Naive B cell (primary cell): Measurements from ENCODE around the gene SLC4A2. TPM values are rescaled to one million over a fixed set of nuclear protein-coding genes. Genes with fewer than 3 reads are reported as not detected.

Source experiments
- ATAC-seq, 2 donors: fragments of 150-1000 bp; cut with Tn5 transposase; 2 replicates each; pipeline ENCODE4 v1.10.0; 2021; ENCODE audit warnings: low read depth in 2 of 2, mild to moderate bottlenecking in 2 of 2, moderate library complexity in 2 of 2
- DNase-seq: peaks from one replicate; pipeline ENCODE4 v3.0.0; 2022
- H3K27ac Mint-ChIP-seq, 6 donors: one replicate each; pipeline ENCODE4 v1.8.0; 2020 to 2022; ENCODE audit warnings: mild to moderate bottlenecking in 6 of 6, mixed read lengths in 6 of 6, moderate library complexity in 5 of 6, inconsistent platforms in 2 of 6
- H3K27me3 Mint-ChIP-seq, 3 donors: one replicate each; pipeline ENCODE4 v1.8.0; 2021 to 2022; ENCODE audit warnings: mixed read lengths in 3 of 3, mild to moderate bottlenecking in 1 of 3
- H3K36me3 Mint-ChIP-seq, 2 donors: one replicate each; pipeline ENCODE4 v1.8.0; 2020 to 2022; ENCODE audit warnings: mixed read lengths in 2 of 2, inconsistent platforms in 1 of 2, mild to moderate bottlenecking in 1 of 2
- H3K4me1 Mint-ChIP-seq, 3 donors: one replicate each; pipeline ENCODE4 v1.8.0; 2020 to 2022; ENCODE audit warnings: mixed read lengths in 3 of 3, inconsistent platforms in 1 of 3, mild to moderate bottlenecking in 1 of 3, moderate library complexity in 1 of 3
- H3K4me3 Mint-ChIP-seq, 8 donors: one replicate each; pipeline ENCODE4 v1.8.0; 2020 to 2022; ENCODE audit warnings: mild to moderate bottlenecking in 8 of 8, mixed read lengths in 8 of 8, moderate library complexity in 8 of 8, inconsistent platforms in 2 of 8
- H3K9me3 Mint-ChIP-seq, 7 donors: one replicate each; pipeline ENCODE4 v1.8.0; 2020 to 2022; ENCODE audit warnings: mixed read lengths in 7 of 7, mild to moderate bottlenecking in 5 of 7, inconsistent platforms in 2 of 7, moderate library complexity in 1 of 7
- polyA plus RNA-seq, 6 donors: library from polyadenylated mRNA; unstranded; fragments of 300-500 nt; fragmentation: Illumina TruSeq; gene quantifications; one replicate each; pipeline ENCODE4 v1.2.3, GENCODE V29; 2021; ENCODE audit warnings: low read depth in 6 of 6

SLC4A2 gene
- polyA plus RNA-seq, 6 donors from 2014 or later: 8.5 to 17.1 (median 12.2) TPM

DNA sequence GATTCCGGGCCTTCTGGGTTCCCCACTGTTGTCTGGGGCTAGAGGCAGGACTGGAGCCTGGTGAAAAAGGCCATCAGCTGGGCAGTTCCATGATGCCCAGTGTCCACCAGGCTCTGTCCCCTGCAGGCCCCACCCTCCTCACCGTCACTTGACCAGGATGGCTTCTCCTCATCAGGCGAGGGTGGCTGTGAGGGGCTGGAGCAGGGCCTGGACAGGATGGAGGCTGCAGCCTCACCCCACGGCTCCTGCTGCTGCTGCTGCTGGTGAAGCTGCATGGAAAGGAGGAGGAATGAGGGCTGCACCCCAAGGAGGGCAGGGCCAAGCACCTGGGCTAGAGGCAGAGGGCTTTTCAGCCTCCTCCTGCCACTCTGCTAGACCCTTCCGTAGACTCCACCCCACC lies 43.4 kb upstream of the SLC4A2 start:
- peaks cover 29 to 71% (median 36%) of the 10 kb centered on the region in 3 donors for H3K27me3 Mint-ChIP-seq
- H3K4me1 Mint-ChIP-seq: peaks cover 49 to 58% (median 52%) of the 10 kb centered on the region in 3 donors
- H3K9me3 Mint-ChIP-seq: no peaks in the 10 kb centered on the region
- DNase-seq (no peak), ATAC-seq (no peak)
- H3K4me3 Mint-ChIP-seq: peak overlapping the region in 4 of 8 donors; percentile 22 to 61 (median 49)
- H3K36me3 Mint-ChIP-seq: no peaks in the 10 kb centered on the region
- peak overlapping the region; percentile 27 to 97 (median 92) for H3K27ac Mint-ChIP-seq

GRCh38 chr7:151016505-151016904 lies 42.9 kb upstream of the SLC4A2 start:
- H3K4me3 Mint-ChIP-seq: peak overlapping the region in 4 of 8 donors; percentile 22 to 63 (median 53)
- DNase-seq: no peak
- peak overlapping the region in 5 of 6 donors; percentile 31 to 97 (median 94) for H3K27ac Mint-ChIP-seq
- H3K9me3 Mint-ChIP-seq: no peaks in the 10 kb centered on the region
- peaks cover 49 to 56% (median 50%) of the 10 kb centered on the region in 3 donors for H3K4me1 Mint-ChIP-seq
- no peaks in the 10 kb centered on the region for H3K36me3 Mint-ChIP-seq
- no peak for ATAC-seq
- peaks cover 34 to 73% (median 40%) of the 10 kb centered on the region in 3 donors for H3K27me3 Mint-ChIP-seq

DNA sequence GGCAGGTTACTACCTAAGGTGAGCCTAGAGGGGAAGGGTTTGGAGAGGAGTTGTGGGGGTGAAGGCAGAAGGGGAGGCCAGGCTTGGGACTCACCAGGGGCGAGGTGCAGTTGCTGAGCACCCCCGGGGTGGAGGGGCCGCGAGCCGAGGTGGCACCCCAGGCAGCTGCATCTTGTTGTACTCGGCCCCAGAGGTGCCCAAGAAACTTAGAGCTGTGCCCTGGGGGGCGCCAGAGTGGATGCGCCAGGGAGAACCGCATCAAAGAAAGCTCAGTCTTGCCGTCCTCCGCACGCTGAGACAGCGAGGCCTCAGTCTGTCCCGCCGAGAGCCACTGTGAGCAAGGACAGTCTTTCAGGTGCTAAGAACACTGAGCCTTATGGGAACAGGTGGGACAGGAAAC lies 42.4 kb upstream of the SLC4A2 start:
- peak overlapping the region in 4 of 8 donors; percentile 63 to 88 (median 76) for H3K4me3 Mint-ChIP-seq
- no peaks in the 10 kb centered on the region for H3K9me3 Mint-ChIP-seq
- H3K27ac Mint-ChIP-seq: peak overlapping the region in 4 of 6 donors; percentile 81 to 97 (median 95)
- peaks cover 49 to 56% (median 50%) of the 10 kb centered on the region in 3 donors for H3K4me1 Mint-ChIP-seq
- H3K36me3 Mint-ChIP-seq: no peaks in the 10 kb centered on the region
- DNase-seq: no peak
- peaks cover 39 to 73% (median 40%) of the 10 kb centered on the region in 3 donors for H3K27me3 Mint-ChIP-seq
- ATAC-seq: no peak

GRCh38 chr7:151017370-151017952 lies 41.9 kb upstream of the SLC4A2 start:
- H3K27ac Mint-ChIP-seq: peak overlapping the region; percentile 31 to 97 (median 86)
- no peaks in the 10 kb centered on the region for H3K9me3 Mint-ChIP-seq
- no peaks in the 10 kb centered on the region for H3K36me3 Mint-ChIP-seq
- DNase-seq: peak; percentile 17
- H3K4me1 Mint-ChIP-seq: peaks cover 47 to 54% (median 48%) of the 10 kb centered on the region in 3 donors
- ATAC-seq: no peak
- peaks cover 39 to 73% (median 41%) of the 10 kb centered on the region in 3 donors for H3K27me3 Mint-ChIP-seq
- peak overlapping the region; percentile 63 to 93 (median 88) for H3K4me3 Mint-ChIP-seq

- Mint-ChIP-seq H3K4me1 (peaks cover 43 to 50% (median 43%) of the 10 kb centered on the region in 3 donors), H3K27ac (peak overlapping the region in 5 of 6 donors; percentile 31 to 97 (median 92)), H3K4me3 (peak overlapping the region; percentile 63 to 93 (median 88)), H3K9me3 (no peaks in the 10 kb centered on the region), H3K36me3 (no peaks in the 10 kb centered on the region), H3K27me3 (peaks cover 34 to 71% (median 46%) of the 10 kb centered on the region in 3 donors)
- DNase-seq (peak; percentile 81), ATAC-seq (peak; percentile 51 to 55)
Observed at GRCh38 chr7:151017953-151018420, 41.4 kb upstream of the SLC4A2 start.

- DNase-seq (peak; percentile 51), ATAC-seq (peak; percentile 31 to 32)
- Mint-ChIP-seq H3K27ac (peak overlapping the region in 5 of 6 donors; percentile 74 to 97 (median 92)), H3K9me3 (no peaks in the 10 kb centered on the region), H3K4me1 (peaks cover 40 to 47% (median 42%) of the 10 kb centered on the region in 3 donors), H3K27me3 (peaks cover 33 to 77% (median 49%) of the 10 kb centered on the region in 3 donors), H3K4me3 (peak overlapping the region; percentile 63 to 93 (median 88)), H3K36me3 (no peaks in the 10 kb centered on the region)
Observed at GRCh38 chr7:151018421-151019129, 40.8 kb upstream of the SLC4A2 start.

DNA sequence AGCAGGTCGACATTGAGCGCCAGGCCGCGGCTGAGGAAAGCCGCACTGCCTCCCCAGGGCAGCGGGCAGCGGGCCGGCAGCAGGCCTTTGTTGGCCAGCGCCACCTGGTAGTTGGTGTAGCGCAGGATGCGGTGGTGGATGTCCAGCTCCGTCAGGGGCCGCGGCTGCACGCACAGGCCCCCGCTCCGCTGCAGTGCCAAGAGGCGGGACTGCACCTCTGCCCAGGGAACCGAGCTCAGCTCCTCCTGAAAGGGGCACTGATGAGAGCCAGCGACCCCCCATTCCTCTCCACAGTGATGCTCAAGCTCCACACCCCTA lies 40.3 kb upstream of the SLC4A2 start:
- Mint-ChIP-seq H3K36me3 (no peaks in the 10 kb centered on the region), H3K27ac (peak overlapping the region in 3 of 6 donors; percentile 42 to 92 (median 78)), H3K4me3 (peak overlapping the region; percentile 63 to 93 (median 84)), H3K9me3 (no peaks in the 10 kb centered on the region), H3K27me3 (peaks cover 28 to 78% (median 50%) of the 10 kb centered on the region in 3 donors), H3K4me1 (peaks cover 37 to 42% (median 38%) of the 10 kb centered on the region in 3 donors)
- ATAC-seq (no peak), DNase-seq (no peak)

DNA sequence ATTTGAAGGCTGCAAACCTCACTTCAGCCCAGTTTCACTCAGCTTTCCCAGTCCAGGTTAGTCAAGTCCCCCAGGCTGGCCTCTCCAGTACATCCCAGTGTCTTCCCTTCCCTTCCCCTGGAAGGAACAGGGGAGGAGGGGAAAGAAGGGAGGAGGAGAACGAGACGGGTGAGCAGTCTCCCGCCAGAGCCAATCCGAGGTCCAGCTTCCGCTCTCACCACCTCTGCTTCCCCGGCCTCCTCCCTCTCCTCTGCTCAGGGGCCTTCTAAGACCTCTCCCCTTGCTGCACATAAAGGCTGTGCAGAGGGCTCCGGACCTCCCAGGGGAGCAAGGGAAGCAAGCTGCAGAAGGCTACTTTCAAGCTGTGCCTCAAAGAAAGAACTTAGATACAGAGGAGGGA lies 39.2 kb upstream of the SLC4A2 start:
- no peak for ATAC-seq
- Mint-ChIP-seq H3K27me3 (peaks cover 29 to 82% (median 59%) of the 10 kb centered on the region in 3 donors), H3K4me1 (peaks cover 26 to 31% (median 30%) of the 10 kb centered on the region in 3 donors), H3K4me3 (peak overlapping the region in 5 of 8 donors; percentile 28 to 93 (median 46)), H3K36me3 (no peaks in the 10 kb centered on the region), H3K27ac (no peak overlapping the region), H3K9me3 (no peaks in the 10 kb centered on the region)
- DNase-seq: no peak

- DNase-seq (no peak), ATAC-seq (no peak)
- H3K9me3 Mint-ChIP-seq: peaks cover 0 to 4% (median 0%) of the 10 kb centered on the region in 7 donors
- peak overlapping the region in 1 of 6 donors; percentile 37 for H3K27ac Mint-ChIP-seq
- peaks cover 0 to 4% of the 10 kb centered on the region in 2 donors for H3K36me3 Mint-ChIP-seq
- H3K27me3 Mint-ChIP-seq: peaks cover 30 to 79% (median 54%) of the 10 kb centered on the region in 3 donors
- H3K4me1 Mint-ChIP-seq: peaks cover 18 to 28% (median 26%) of the 10 kb centered on the region in 3 donors
- H3K4me3 Mint-ChIP-seq: no peak overlapping the region
Observed at GRCh38 chr7:151023232-151023631, 36.2 kb upstream of the SLC4A2 start.

- H3K4me1 Mint-ChIP-seq: peaks cover 11 to 31% (median 25%) of the 10 kb centered on the region in 3 donors
- ATAC-seq (no peak), DNase-seq (no peak)
- H3K36me3 Mint-ChIP-seq: peaks cover 0 to 4% of the 10 kb centered on the region in 2 donors
- H3K4me3 Mint-ChIP-seq: peak within 1 kb of the TSS in 2 of 8 donors; percentile 22 to 47
- peaks cover 23 to 66% (median 44%) of the 10 kb centered on the region in 3 donors for H3K27me3 Mint-ChIP-seq
- peak within 1 kb of the TSS in 3 of 6 donors; percentile 76 to 99 (median 84) for H3K27ac Mint-ChIP-seq
- peaks cover 0 to 4% (median 0%) of the 10 kb centered on the region in 7 donors for H3K9me3 Mint-ChIP-seq
Observed at GRCh38 chr7:151024435-151025056, 34.8 kb upstream of the SLC4A2 start, which contains the start of gene ATG9B. Gene ATG9B, minus strand, starts transcription at chr7:151024494. Its CDS starts 71 bp downstream, at chr7:151024423.

GRCh38 chr7:151025924-151026671 lies 33.3 kb upstream of the SLC4A2 start:
- no peak for DNase-seq
- Mint-ChIP-seq H3K4me3 (peak overlapping the region in 6 of 8 donors; percentile 22 to 86 (median 51)), H3K27me3 (peaks cover 17 to 50% (median 29%) of the 10 kb centered on the region in 3 donors), H3K27ac (peak overlapping the region; percentile 6 to 100 (median 100)), H3K9me3 (peaks cover 0 to 4% (median 0%) of the 10 kb centered on the region in 7 donors), H3K4me1 (peaks cover 10 to 33% (median 24%) of the 10 kb centered on the region in 3 donors), H3K36me3 (peaks cover 0 to 4% of the 10 kb centered on the region in 2 donors)
- ATAC-seq: no peak
